HG03135 (cell line): ENCODE measurements around the gene BCL2L12.

Experiments used
- ATAC-seq: cut with Tn5 transposase; IDR thresholded peaks from one replicate; pipeline ENCODE4 v1.9.1; 2021; ENCODE audit warnings: mild to moderate bottlenecking, moderate library complexity; ENCODE audit not compliant: unreplicated experiment

The BCL2L12 gene

DNA sequence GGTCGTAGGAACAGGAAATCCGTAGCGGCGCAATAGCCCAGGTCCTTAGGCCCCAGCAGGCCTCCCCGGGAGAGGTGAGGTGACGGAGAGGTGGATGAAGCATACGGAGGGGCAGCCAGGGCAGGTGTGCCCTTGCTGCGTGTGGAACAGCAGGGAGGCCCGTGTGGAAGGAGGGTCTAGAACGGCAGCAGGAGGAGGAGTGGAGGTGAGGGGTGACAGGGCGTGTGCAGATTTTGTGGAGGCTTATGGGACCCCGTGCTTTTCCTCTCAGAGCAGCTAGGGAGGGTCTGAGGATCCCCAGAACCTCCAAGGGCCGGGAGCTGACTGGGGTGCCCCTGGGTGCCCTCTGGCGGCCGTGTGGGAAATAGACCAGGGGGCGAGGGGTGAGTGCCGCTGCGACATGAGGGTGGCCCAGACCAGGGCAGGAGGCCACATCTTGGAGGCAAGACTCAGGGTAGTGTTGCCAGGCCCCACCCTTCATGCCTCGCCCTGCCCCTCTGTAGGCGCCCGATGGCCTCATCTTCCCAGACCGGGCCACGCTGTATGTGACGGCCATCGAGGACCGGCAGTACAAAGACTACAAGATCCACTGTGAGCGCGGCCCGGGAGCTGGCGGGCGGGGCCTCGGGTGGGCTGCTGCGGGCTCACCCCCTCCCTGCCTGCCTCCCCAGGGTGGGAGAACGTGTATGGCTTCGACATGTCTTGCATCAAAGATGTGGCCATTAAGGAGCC is 18.7 kb downstream of the BCL2L12 start:
- no peak for ATAC-seq

DNA sequence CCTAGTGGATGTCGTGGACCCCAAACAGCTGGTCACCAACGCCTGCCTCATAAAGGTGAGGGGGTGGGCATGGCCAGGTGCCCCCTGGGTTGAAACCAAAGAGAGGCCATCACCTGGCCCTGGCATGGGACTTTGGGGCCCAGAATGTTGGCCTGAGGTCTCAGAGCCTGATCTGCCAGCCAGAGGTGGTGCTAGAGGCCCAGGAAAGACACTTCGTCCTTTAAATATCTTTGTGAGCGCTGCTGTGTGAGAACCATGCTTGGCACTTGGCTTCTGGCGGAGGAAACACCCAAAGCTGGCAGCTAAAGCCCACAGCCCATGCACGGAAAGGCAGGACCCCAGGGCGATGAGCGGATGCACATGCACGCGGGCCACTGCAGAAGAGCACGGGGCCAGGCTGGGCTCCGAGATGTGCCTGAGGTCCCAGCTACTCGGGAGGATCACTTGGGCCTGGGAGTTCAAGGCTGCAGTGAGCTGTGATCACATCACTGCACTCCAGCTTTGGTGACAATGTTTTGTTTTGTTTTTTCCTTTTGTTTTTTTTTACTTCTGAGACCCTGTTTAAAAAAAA is 19.3 kb downstream of the BCL2L12 start:
- ATAC-seq = no peak

DNA sequence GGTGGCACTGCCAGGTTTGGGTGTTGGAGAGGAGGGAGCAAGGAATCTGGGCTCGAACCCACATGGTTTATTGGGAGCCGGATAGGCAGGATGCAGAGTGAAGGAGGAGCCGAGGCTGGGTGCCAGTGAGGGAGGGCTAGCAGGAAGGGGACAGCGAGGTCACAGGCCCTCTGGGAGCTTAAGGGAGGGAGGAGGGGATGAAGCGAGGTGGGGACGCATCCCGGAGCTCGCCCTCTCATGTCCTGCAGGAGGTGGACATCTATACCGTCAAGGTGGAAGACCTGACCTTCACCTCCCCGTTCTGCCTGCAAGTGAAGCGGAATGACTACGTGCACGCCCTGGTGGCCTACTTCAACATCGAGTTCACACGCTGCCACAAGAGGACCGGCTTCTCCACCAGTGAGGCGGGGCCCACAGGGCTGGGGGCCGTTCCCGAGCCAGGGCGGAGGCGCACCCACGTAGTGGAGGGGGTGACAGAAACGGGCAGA is 20.2 kb downstream of the BCL2L12 start:
- ATAC-seq = no peak

DNA sequence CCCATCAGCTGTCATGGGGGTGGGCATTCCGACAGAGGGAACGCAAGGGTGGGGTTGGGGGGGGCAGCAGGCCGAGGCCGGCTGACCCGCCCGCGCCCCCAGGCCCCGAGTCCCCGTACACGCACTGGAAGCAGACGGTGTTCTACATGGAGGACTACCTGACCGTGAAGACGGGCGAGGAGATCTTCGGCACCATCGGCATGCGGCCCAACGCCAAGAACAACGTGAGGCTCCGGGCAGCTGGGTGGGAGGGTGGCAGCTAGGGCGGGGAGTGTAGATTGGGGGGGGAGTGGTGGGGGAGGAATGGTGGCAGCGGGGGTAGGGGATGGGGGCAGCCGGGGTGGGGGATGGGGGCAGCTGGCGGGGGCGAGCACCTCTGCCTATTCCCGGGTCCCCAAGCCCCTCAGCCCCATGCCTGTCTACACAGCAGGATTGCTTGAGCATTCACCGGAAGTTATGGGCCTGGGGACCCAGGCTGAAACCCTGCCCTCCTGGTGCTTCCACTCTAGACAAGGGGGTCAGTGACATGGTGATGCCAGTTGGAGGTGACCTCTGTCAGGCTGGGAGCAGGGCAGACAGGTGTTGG is 20.9 kb downstream of the BCL2L12 start:
- no peak for ATAC-seq

GRCh38 chr19:49687150-49687549 is 21.4 kb downstream of the BCL2L12 start:
- ATAC-seq = no peak

GRCh38 chr19:49687566-49688316 is 22.0 kb downstream of the BCL2L12 start:
- no peak for ATAC-seq

GRCh38 chr19:49688531-49689132 is 22.9 kb downstream of the BCL2L12 start:
- ATAC-seq = no peak

DNA sequence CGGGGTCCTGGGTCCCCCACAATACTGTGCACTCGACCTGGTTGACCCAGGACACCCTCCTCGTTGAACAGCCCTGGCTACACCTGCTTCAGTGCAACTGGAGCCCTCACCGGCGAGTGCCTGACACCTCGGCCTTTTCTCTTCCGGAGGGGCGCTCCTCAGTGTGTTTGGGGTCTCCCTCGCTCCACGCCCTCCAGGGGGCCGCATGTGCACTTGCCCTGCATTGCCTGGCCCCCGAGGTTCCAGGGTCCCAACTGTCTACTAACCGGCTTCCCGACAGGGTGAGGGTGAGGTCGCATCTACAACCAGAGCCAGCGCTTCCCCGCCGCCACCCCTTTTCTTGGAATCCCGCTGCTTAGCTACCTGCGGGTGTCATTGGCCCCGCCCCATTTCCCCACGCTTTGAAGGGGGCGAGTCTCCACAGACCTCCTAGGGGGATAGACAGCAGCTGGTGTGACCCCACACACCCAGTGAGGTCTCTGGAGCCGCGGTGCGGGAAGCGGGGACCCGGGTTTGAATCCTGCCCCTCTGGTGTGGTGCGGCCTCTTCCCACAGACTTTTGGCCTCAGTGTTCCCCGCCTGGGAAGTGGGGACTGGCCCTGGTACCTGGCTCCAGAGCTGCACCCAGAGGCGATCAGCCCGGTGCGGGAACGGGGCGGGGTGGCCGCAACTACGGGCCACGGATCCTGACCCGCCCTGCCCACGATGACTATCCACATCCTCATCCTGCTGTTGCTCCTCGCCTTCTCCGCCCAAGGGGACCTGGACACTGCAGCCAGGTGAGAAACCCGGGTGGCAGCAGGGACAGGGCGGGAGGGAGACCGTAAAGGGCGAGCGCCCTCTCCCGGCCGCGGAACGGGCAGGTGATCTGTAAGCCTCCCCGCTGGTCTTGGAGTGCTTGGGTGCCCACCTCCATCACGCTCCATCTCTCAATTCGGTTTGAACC is 23.7 kb downstream of the BCL2L12 start, which contains the start of gene ADM5:
TSS of gene ADM5 (plus strand) at position 462 of the 946 bp plus-strand sequence. CDS start at position 706, 244 bp downstream.
- no peak for ATAC-seq

DNA sequence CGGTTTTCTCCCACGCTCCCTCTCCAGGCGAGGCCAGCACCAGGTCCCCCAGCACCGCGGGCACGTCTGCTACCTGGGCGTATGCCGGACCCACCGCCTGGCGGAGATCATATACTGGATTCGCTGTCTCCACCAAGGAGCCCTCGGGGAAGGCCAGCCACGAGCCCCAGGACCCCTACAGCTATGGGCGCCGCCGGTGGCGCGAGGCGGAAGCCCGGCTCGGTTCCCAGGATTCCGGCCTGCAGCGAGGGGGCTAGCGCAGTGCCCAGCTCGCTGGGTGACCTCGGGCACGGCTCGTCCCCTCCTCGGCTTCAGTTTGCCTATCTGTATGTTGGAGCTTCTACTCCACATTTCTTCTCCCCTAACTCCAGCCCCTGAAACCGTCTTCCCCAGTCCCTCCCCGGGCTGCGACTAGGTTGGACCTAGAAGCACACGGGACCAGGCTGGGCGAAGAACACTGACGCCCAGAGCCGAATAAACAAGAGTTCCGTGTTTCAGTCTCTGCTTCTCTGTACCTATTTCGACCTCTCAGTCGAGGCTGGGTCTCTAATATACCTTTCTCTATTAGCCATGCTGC is 24.4 kb downstream of the BCL2L12 start:
- no peak for ATAC-seq

DNA sequence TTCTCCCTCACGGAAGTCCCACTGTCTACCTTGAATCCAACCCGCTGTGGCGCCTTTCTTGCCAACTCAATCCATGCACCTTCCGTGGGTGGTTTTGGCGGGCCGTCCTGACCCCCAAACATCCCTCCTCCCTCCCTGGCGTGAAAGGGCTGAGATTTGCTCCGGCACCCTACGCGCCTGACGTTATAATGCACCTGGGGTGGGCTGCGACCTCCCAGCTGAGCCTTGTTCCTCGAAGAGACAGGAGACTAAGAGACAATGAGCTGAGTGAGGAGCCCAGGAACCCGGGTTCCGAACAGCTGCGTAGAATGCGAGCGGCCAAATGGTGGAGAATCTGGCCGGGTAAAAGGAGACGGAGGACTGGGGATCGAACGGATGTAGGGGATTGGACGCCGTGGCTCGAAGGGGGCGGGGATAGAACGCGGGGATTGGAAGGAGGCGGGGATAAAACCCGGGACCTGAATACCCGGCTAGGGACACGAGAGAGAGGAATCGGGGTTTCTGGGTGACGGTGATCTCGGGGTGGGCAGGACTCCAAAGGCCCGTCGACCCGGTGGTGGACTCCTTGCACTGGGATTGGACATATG is 25.0 kb downstream of the BCL2L12 start, which contains the start of gene CPT1C:
TSS of gene CPT1C (plus strand) at position 461 of the 587 bp plus-strand sequence. CDS start 1,137 bp downstream, outside the sequence.
- no peak for ATAC-seq

GRCh38 chr19:49691243-49692146 is 25.8 kb downstream of the BCL2L12 start:
- no peak for ATAC-seq

DNA sequence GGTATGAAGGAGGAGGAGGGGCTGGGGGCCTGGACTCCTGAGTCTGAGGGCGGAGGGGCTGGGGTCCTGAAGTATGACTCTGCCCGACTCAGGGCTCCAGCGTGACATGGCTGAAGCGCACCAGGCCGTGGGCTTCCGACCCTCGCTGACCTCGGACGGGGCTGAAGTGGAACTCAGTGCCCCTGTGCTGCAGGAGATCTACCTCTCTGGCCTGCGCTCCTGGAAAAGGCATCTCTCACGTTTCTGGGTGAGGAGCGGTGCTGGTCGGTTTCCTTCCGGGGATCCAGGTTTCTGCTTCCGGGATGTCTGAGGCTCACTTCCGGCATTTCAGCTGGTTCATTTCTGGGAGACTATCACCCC is 26.4 kb downstream of the BCL2L12 start:
- no peak for ATAC-seq

DNA sequence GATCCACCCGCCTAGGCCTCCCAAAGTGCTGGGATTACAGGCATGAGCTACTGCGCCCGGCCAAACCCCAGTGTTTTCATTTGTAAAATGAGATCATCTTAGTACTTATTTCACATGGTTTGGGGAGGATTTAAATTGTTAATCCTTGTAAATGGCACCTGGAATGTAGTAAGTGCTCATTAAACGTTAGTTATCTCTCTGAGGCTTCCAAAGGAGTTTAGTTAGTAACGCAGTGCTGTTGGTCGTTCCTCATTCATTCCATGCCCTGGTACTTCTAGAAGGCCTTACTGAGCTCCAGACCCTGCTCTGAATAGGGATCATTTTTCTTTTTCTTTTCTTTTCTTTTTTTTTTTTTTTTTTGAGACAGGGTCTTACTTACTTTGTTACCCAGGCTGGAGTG is 30.4 kb downstream of the BCL2L12 start:
- no peak for ATAC-seq

- ATAC-seq = no peak
These were observed 31.1 kb downstream of the BCL2L12 start for GRCh38 chr19:49696865-49697264.

DNA sequence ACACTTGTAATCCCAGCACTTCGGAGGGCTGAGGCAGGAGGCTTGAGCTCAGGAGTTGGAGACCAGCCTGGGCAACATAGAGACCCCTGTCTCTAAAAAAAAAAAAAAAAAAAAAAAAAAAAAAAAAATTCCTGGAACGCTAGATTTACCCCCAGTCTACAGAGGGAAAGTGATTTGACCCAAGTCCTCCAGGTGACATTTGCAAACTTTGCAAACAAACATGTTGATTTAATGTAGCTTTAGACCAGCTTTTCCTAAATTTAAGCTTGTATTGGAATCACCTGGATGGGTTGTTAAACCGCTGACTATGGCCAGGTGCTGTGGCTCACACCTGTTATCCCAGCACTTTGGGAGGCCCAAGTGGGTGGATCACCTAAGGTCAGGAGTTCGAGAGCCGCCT is 33.6 kb downstream of the BCL2L12 start:
- no peak for ATAC-seq

DNA sequence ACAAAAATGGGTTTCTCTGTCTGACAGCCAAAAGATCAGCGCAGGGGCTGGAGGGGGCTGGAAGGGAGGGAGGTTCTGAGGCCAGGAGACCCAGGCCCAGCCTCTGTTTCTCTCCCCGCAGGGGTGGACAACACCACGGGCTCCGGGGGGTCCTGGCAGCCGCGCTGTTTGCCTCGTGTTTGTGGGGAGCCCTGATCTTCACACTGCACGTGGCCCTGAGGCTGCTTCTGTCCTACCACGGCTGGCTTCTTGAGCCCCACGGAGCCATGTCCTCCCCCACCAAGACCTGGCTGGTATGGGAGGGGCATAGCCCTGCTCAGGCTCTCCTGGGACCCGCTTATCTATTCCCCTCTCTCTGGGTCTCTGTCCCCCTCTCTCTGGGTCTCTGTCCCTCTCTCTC is 34.8 kb downstream of the BCL2L12 start:
- ATAC-seq = no peak

DNA sequence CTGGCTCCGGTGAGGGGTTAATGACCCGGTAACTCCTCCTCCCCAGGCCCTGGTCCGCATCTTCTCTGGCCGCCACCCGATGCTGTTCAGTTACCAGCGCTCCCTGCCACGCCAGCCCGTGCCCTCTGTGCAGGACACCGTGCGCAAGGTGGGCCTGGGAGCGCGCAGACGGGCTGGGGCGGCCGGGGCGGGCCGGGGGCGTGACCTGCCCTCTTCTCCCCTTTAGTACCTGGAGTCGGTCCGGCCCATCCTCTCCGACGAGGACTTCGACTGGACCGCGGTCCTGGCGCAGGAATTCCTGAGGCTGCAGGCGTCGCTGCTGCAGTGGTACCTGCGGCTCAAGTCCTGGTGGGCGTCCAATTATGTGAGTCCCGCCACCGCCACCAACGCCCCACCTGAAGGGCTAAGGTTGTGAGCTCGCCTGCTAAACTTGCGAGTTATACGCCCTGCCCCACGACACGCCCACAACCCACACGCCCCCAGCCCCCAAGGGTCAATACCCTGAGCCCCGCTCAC is 35.6 kb downstream of the BCL2L12 start:
- ATAC-seq = no peak
